HG02981 (cell line): Measurements from ENCODE around the gene ARRB1.
"Not testable (repeated sequence)": the region's sequence is repeated elsewhere in the genome, so short reads cannot be mapped to it uniquely, and the experiment has no call there.

ENCODE experiments used
- ATAC-seq: cut with Tn5 transposase; IDR thresholded peaks from one replicate; pipeline ENCODE4 v1.9.1; 2021; ENCODE audit warnings: mild to moderate bottlenecking, moderate library complexity; ENCODE audit not compliant: unreplicated experiment

ARRB1 gene

DNA sequence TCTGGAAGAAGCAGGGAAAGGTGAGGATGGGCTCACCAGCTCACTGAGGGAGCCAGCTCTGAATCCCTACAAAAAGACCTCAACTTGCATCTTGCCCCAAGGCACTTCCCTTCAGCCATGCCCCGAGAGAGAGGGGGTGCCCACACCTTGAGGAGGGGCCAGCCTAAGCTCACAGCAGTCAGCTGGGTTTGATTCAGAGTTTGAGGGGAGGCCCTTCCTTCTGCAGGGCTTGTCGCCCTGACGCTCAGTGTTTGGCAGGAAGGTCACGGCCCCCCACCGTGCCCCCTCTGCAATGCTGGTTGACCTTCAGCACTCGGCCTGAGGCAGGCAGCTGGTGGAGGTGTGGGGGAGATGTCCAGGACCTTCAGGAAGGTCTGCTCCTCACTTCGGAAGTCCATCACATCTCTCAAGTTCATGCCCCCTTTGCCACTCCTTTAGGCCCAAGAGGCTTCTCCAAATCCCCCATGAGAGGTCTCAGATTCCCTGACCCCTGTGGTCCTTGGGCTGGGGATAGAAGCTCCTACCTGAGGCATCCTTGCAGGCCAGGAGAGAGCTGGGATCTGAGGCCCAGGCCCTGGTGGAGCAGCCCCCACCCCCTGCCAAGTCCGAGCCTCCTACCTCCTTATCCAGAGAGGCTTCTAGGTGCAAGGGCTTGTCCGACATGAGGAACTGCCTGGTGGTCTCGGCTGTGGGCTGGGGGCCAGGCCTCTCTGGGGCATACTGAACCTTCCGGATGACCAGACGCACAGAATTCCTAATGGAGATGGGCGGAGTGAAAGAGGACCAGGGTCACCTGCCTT lies 73.3 kb downstream of the ARRB1 start:
- no peak for ATAC-seq

- no peak for ATAC-seq
Measured at GRCh38 chr11:75277211-75277805, 74.2 kb downstream of the ARRB1 start.

DNA sequence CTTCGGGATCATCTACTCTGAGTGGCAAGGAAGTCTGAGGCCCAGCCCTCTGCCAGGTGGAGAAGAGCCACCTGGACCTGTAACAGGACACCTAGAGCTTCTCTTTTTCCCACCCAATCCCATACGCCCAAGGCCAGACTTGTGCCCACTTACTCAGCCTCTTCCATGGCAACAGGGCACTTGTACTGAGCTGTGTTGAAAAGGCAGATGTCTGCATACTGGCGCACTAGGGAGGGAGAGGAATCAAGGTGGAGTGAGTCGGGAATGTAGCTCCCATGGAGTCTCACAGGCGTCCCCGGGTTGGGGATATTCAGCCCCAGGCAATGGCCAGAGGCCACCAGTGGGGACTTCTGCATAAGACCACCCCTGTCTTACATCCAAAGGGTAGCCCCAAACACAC lies 74.8 kb downstream of the ARRB1 start:
- ATAC-seq, result no peak

DNA sequence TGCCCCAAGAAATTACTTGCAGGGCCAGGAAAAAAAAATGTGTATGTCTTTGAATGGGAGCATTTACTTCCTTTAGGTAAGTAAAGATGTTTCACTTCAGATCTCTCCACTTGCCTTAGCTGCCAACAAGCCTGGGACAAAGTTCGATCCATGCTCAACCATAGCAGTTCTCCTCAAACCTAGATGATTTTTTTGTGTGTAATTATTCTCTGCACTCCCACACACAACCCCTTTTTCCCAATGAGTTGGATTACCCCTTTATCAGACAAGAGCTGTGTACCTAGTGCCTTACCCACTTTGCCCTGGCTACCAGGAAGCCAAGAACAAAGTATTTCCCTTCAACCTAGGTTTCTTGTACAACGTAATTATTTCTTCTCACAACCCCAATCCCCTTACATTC lies 75.3 kb downstream of the ARRB1 start:
- ATAC-seq, result no peak

DNA sequence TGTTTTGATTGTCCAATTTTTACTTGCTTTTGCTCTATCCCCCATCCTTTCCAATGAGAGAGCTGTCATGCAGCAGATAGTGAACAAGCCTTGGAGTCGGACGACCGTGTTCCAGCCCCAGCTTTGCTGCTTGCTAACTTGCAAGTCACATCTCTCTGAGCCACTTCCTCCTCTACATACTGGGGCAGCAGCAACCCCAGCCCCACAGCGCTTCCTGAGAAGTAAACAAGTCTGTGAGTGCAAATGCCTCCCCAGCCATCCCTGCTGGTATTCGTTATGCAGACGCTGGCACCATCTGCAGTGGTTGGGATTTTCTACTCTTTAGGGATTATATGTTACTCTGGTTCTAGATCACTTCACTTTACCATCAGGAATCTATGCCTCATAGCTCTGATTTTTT lies 75.9 kb downstream of the ARRB1 start:
- ATAC-seq, result no peak

GRCh38 chr11:75274716-75275115 lies 76.7 kb downstream of the ARRB1 start:
- not testable (repeated sequence) for ATAC-seq

- no peak for ATAC-seq
Measured at GRCh38 chr11:75273411-75274391, 77.8 kb downstream of the ARRB1 start.

GRCh38 chr11:75272821-75273301 lies 78.6 kb downstream of the ARRB1 start:
- ATAC-seq, result no peak

- ATAC-seq, result no peak
Measured at GRCh38 chr11:75272391-75272790, 79.1 kb downstream of the ARRB1 start.

DNA sequence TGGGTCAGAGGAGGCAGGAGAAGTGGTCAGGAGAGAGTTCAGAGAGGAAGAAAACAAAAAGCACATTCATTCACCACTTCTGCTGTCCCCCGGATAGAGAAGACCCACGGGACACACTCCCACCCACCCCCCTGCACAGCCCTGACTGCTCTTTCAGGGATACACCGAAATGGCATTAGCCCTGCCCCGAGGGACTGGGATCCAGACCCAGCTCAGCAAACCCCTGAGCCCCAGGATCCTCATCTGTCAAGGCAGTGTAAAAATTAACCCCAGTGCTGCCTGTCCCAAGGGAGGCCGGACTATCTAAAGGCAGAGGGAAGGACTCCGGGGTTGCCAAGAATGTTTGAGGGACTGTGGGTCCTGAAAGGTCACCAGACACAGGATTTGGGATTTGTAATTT lies 79.7 kb downstream of the ARRB1 start:
- no peak for ATAC-seq

DNA sequence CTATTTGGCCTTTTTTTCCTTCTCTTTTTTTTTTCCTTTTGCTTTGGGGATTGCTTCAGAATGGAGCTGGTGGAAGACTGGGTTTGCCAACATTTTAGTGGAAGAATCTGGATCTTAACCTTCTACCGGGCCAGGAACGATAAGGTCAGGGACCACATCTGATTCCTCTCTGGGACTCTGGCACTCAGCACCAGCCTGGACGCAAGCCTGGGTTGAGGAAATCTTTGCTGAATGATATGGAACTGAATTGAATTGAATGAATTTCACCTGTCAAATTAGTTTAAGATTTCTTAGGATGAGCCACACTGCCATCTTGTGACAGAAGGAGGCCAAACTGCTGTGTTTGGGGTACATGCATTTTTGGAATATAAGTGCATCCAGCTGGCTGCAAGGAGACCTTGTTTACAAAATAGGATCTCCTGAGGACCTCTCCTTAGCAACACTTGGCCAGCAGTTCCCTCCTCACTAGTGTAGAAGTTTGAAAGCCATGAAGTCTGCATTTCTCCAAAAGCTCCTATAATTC lies 80.5 kb downstream of the ARRB1 start:
- ATAC-seq, result no peak

DNA sequence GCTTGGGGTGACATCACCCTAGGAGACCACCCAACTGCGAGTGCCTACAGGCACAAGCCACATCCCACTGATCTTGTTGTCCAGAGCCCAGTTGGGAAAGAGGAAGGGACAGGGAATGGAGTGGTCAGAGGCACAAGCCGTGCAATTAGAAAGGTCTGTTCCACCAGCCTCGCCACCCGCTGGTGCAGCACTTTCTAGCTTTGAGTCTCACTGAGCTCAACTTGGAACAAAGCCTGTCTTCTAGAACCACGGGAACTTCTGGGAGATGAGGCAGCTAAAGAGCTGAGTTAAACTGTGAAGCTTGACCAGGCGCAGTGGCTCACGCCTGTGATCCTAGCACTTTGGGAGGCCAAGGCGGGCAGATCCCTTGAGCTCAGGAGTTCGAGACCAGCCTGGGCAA lies 81.6 kb downstream of the ARRB1 start:
- no peak for ATAC-seq

- no peak for ATAC-seq
Measured at GRCh38 chr11:75269367-75269660, 82.1 kb downstream of the ARRB1 start.

- ATAC-seq, result no peak
Measured at GRCh38 chr11:75268626-75269366, 82.7 kb downstream of the ARRB1 start.

DNA sequence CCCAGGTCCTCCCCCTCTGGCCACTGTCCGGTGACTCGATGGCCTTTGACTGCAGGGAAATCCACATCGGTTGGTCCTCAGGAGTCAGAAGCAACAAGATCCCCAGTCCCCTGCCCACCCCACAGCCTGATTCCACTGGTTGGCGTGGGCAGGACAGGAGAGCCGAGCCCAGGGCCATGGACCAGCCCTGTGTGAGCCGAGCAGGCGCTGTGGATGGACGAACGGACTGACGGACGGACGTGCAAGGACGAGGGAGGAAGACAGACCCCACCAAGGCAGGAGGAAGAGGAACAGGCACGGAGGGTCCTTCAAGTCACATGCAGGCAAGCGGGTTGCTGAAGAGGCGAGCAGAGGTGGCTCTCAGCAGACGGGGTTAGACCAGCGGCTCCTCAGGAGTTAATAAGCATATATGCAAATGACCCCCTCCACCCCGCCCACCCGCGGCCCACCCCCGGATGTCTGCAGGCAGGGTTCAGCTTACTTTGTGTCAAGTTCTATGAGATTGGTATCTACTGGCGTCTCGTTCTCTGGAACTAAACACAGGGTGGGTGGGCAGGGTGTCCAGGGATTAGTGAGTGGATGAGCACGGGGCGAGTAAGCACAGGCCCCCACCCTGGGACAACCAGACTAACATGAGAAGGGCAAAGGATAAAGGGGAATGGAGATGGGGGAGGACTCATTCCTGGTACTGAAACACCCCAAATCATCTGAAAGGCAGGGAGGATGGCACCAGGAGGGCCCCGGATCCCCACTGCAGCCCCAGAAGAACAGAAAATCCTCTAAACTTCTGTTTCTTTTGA lies 84.1 kb downstream of the ARRB1 start:
- ATAC-seq, result no peak

DNA sequence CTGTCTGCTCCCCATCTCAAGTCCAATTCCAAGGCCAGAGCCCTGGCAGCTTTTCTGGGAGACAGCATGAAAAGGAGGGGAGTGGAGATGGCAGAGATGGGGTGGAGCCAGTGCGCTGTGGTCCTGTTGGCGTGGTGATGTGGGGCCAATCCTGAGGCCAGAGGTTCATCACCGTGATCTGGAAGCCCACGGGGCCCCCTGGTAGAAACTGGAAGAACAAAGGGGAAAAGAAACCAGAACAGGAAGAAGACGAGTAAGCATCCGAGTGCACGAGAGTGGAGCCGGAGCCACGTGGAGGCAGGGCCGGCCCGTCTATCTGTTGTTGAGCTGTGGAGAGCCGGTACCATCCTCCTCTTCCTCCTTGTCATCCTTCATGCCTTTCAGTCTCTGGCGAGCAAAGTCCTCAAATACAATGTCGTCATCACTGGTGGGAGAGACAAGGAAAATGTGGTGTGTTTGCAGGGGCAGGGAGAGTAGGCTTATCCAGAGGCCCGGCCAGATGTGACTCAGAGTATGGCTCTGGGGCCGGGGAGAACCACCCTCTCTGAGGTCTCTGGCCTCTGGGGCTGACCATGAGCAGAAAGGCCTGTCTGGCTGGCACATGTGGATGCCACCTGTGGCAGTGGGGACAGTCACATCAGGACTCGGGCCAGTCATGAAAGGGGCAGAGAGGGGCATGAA lies 85.5 kb downstream of the ARRB1 start:
- no peak for ATAC-seq

DNA sequence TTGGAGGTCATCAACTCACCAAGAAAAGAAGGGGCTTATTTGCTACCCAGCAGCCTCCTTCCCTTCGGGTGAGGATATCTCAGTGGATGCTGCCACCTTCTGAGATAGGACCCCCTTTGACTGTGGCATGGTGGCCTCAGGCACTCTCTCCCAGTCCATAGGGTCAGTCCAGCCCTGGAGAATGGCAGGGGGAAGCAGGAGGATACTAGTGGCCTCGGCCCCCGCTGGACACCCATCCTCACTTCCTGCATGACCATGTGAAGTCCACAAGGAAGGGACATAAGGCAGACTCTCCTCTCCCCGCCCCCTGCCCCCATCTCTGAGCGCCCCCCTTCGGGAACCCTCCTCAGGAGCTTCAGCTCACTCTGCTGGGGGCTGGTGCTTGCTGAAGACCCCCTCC lies 86.5 kb downstream of the ARRB1 start:
- no peak for ATAC-seq

DNA sequence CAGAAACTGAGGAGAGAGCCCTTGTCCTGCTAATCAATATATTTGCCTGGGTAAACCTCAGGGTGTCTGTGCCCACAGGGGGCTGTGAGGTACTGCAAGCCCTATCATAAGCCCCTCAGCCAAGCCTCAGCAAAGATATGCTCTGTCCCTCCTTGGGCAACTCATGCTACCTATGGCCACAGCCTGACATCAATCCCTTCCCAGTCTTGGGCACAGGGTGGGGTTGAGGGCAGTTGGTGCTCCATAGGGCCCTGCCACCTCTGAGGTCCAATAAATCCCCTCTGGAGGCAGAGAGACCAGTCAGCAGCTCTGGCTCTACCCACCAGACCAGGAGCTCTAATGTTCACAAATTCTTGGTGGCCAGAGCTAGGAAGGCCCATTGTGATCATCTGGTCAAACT lies 87.1 kb downstream of the ARRB1 start:
- no peak for ATAC-seq

- no peak for ATAC-seq
Measured at GRCh38 chr11:75263944-75264349, 87.5 kb downstream of the ARRB1 start.
